VCaP (cell line): ENCODE results near the gene VWF.

Experiments used
- H3K27ac ChIP-seq: fragments of 450-650 bp; 2 replicates; pipeline ENCODE4 v1.5.1; 2017
- TF ChIP-seq, protein P1 (sequence below): fragments of 450-650 bp; conservative IDR thresholded peaks from 2 replicates; pipeline ENCODE4 v1.5.1; 2017; ENCODE audit warnings: mild to moderate bottlenecking, moderate library complexity

Gene VWF

DNA sequence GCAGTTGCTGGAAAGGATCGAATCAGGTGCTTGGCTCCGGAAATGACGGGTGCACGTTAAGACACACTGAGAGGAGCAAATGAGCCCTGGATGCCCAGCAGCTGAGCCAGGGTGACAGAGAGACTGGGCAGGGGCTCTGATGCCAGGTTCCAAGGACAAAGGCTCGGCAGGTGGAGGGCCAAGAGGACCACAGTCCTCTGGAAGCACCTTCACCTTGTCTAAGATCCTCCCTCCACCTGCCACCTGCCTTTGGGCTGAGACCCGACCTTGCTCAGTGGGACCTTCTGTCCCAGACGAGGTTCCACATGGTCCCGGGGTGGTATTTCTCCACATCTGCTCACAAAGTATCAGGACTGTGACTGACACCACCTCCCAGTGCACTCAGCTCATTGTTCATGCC is 180.4 kb downstream of the VWF start:
- TF ChIP-seq, protein P1, sequence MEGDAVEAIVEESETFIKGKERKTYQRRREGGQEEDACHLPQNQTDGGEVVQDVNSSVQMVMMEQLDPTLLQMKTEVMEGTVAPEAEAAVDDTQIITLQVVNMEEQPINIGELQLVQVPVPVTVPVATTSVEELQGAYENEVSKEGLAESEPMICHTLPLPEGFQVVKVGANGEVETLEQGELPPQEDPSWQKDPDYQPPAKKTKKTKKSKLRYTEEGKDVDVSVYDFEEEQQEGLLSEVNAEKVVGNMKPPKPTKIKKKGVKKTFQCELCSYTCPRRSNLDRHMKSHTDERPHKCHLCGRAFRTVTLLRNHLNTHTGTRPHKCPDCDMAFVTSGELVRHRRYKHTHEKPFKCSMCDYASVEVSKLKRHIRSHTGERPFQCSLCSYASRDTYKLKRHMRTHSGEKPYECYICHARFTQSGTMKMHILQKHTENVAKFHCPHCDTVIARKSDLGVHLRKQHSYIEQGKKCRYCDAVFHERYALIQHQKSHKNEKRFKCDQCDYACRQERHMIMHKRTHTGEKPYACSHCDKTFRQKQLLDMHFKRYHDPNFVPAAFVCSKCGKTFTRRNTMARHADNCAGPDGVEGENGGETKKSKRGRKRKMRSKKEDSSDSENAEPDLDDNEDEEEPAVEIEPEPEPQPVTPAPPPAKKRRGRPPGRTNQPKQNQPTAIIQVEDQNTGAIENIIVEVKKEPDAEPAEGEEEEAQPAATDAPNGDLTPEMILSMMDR: no peak
- no peak overlapping the region for H3K27ac ChIP-seq

DNA sequence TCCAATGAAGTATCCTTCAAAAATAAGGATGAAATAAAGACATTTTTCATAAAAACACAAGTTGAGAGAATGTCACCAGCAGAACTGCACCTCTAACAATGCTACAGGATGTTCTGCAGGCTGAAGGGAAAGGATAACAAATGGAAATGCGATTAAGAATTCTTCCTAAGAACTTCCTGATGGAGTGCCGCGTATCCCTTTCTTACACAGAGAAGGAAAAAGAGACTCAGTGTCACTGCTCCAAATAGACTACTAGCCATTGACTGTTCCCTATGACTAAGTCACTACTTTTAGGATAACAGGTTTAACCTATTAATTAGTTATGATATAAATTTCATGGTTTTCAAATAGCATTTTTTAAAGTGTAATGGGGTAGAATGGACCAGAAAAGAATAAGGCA is 182.6 kb downstream of the VWF start:
- no peak overlapping the region for H3K27ac ChIP-seq
- TF ChIP-seq, protein P1: no peak

DNA sequence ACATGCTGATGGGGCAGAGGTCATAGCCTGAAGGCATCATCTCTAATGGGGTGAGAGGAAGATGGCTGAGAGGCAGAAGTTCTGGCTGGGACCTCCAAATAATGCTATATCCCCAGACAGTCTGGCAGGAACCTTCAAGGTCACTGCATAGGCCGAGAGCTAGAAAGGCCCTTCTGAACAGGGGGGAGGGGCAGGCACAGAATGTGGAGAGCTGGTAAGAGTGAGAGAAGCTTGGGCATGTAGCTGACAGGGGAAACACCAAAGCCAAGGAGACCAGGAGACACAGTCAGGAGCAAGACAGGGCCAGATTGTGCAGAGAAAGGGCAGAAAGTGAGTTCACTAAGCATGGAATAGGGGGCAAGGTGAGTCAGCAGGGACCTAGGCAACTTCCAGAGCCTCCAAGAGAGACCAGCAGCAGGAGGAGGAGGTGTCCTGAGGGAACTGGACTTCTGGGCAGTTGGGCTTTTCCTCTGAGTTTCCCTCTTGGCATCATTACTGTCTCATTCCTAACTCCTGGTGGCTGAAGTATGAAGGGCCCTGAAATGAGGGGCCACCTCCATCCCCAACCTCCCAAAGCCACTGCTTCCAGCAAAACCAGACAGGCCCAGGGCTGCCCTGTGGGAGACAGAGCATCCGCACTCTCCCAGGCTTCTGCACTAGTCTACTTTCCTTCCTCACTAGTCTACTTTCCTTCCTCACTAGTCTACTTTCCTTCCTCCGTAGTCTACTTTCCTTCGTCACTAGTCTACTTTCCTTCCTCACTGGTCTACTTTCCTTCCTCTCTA is 196.5 kb downstream of the VWF start:
- TF ChIP-seq, protein P1: no peak
- no peak overlapping the region for H3K27ac ChIP-seq

DNA sequence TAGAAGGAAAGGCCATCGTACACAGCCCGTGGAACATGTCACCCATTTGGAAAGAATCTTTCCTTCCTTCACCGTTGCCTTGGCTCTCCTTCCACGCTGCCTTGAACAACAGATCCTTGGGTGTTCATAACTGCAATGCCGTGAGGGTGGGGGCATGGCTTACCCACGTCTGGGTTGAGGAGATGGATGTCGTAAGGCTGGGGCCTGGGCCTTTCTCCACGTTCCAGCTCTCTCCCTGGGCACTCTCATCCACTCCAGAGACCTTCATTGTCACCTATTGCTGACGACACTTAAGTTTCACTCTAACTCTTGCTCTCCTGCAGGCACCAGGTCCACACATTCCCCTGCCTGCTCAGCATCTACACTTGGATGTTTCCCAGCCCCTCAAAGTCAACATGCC is 198.8 kb downstream of the VWF start:
- TF ChIP-seq, protein P1: no peak
- H3K27ac ChIP-seq: no peak overlapping the region

DNA sequence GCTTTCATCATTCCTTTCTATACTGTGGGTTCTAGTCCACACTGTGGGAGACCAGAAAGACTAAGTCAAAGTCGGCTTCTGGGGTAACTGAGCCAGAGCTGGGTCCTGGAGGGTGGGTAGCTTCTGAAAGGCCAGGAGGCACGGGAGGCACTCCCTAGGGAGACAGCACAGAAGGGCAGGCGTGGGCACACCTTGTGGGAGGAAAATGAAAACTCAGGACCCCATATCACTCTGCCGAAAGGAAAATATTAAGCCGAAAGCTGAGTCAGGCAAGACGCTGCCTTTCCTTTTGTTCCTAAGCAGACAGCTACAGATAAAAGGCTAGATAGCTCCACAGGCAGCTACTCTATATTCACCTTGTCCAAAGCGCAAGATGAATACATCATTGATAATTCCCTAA is 200.1 kb downstream of the VWF start:
- H3K27ac ChIP-seq: no peak overlapping the region

DNA sequence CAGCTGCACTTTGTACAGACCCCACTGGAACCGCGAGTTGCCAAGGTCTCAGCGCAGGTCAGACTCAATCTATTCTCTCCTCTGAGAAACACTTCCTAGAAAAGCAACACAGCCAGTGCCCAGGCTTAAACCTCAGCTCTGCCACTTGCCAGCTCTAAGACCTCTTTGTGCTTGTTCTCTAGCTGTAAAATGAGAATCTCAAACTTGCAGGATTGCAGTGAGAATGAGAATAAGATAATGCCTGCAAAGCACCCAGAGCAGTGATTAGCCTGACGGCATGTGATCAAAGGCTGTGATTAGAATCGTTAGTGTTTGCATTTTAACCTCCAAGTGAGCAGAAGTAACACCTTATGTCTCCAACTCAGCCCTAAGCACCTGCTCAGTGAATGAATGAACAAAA is 200.7 kb downstream of the VWF start:
- no peak overlapping the region for H3K27ac ChIP-seq
- TF ChIP-seq, protein P1: no peak

More for the DNA sequence above, 200.1 kb downstream of the VWF start:
- TF ChIP-seq, protein P1: no peak

DNA sequence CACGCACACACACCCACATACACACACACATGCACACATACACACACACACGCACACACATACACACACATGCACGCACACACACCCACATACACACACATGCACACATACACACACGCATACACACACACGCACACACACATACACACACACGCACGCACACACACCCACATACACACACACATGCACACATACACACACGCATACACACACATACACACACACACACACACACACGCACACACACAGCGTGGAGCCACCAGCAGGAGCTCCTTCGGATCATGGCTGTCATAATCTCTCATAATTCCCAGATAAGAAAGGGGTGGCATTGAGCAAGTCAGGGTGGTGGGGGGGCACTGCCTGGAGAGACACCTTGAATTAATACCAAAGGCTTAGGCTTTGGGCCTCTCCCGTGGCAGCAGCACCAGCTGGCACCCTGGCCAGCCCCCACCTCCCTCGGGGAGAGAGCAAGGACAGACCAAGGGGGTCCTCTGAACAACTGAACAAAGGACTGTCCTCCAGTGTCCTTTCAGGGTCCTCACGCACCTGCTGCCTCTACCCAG is 201.3 kb downstream of the VWF start:
- no peak overlapping the region for H3K27ac ChIP-seq
- TF ChIP-seq, protein P1: no peak
